Neural progenitor cell (in vitro differentiated cells): ENCODE results near the gene SLC15A1. TPM values are rescaled to one million over a fixed set of nuclear protein-coding genes. Genes with fewer than 3 reads are reported as not detected.

Source experiments
- DNase-seq: peaks from one replicate; pipeline ENCODE4 v3.0.0-alpha.2; 2016; ENCODE audit warnings: low spot score
- H2AFZ ChIP-seq: fragments of 200-600 bp; sonication (generic); replicated peaks from 2 replicates; pipeline ENCODE4 v1.6.1; 2016; ENCODE audit warnings: antibody characterized with exemption
- H3F3A ChIP-seq: fragments of 200-600 bp; sonication (generic); 2 replicates; pipeline ENCODE4 v1.6.1; 2016; ENCODE audit warnings: antibody characterized with exemption, low read depth
- H3K27ac ChIP-seq: fragments of 200-600 bp; sonication (generic); 2 replicates; pipeline ENCODE4 v1.5.1; 2016; ENCODE audit warnings: mild to moderate bottlenecking
- H3K27me3 ChIP-seq: fragments of 200-600 bp; sonication (generic); 2 replicates; pipeline ENCODE4 v1.6.1; 2016; ENCODE audit warnings: mild to moderate bottlenecking, moderate library complexity
- H3K36me3 ChIP-seq: fragments of 200-600 bp; sonication (generic); 2 replicates; pipeline ENCODE4 v1.5.1; 2016
- H3K4me1 ChIP-seq: fragments of 200-600 bp; sonication (generic); 2 replicates; pipeline ENCODE4 v1.6.1; 2016; ENCODE audit warnings: mixed run types
- H3K4me2 ChIP-seq: fragments of 200-600 bp; sonication (generic); 2 replicates; pipeline ENCODE4 v1.6.1; 2016
- H3K4me3 ChIP-seq: fragments of 200-600 bp; sonication (generic); 2 replicates; pipeline ENCODE4 v1.5.1; 2016
- H3K79me2 ChIP-seq: fragments of 200-600 bp; sonication (generic); 2 replicates; pipeline ENCODE4 v1.6.1; 2016; ENCODE audit warnings: low read depth
- H3K9ac ChIP-seq: fragments of 200-600 bp; sonication (generic); 2 replicates; pipeline ENCODE4 v1.6.1; 2016
- H3K9me3 ChIP-seq: fragments of 200-600 bp; sonication (generic); 2 replicates; pipeline ENCODE4 v1.5.1; 2016; ENCODE audit warnings: low read depth
- H4K20me1 ChIP-seq: fragments of 200-600 bp; sonication (generic); 2 replicates; pipeline ENCODE4 v1.6.1; 2016; ENCODE audit warnings: low read depth
- H3K27ac Mint-ChIP-seq: 3 replicates; pipeline ENCODE4 v1.8.0; 2021; ENCODE audit warnings: mixed read lengths
- H3K27me3 Mint-ChIP-seq: 2 replicates; pipeline ENCODE4 v1.8.0; 2022; ENCODE audit warnings: low read depth, mild to moderate bottlenecking, inconsistent platforms, moderate library complexity, mixed read lengths; ENCODE audit not compliant: insufficient read depth
- H3K36me3 Mint-ChIP-seq: 3 replicates; pipeline ENCODE4 v1.8.0; 2021; ENCODE audit warnings: mixed read lengths
- H3K4me1 Mint-ChIP-seq: 3 replicates; pipeline ENCODE4 v1.8.0; 2021; ENCODE audit warnings: mixed read lengths
- H3K4me3 Mint-ChIP-seq: 3 replicates; pipeline ENCODE4 v1.8.0; 2021; ENCODE audit warnings: mild to moderate bottlenecking, moderate library complexity, mixed read lengths
- H3K9me3 Mint-ChIP-seq: 3 replicates; pipeline ENCODE4 v1.8.0; 2020; ENCODE audit warnings: mixed read lengths
- EZH2 ChIP-seq: fragments of 200-600 bp; sonication (generic); IDR thresholded peaks from 2 replicates; pipeline ENCODE4 v1.6.1; 2017; ENCODE audit warnings: antibody characterized with exemption, mild to moderate bottlenecking, moderate library complexity
- EZH2phosphoT487 ChIP-seq: fragments of 200-600 bp; sonication (generic); IDR thresholded peaks from 2 replicates; pipeline ENCODE4 v1.6.1; 2017; ENCODE audit warnings: antibody characterized with exemption
- total RNA-seq: library from RNA; depleted of rRNA; stranded (reverse); fragments of >200 nt; gene quantifications from 2 replicates; pipeline ENCODE4 v1.2.3, GENCODE V29; 2015; ENCODE audit warnings: low replicate concordance
- TF ChIP-seq, protein P1 (sequence below): fragments of 200-600 bp; sonication (generic); IDR thresholded peaks from 2 replicates; pipeline ENCODE4 v1.5.1; 2017; ENCODE audit warnings: antibody characterized with exemption, mild to moderate bottlenecking

SLC15A1 gene
- total RNA-seq, 1 donor from 2014 or later: not detected

DNA sequence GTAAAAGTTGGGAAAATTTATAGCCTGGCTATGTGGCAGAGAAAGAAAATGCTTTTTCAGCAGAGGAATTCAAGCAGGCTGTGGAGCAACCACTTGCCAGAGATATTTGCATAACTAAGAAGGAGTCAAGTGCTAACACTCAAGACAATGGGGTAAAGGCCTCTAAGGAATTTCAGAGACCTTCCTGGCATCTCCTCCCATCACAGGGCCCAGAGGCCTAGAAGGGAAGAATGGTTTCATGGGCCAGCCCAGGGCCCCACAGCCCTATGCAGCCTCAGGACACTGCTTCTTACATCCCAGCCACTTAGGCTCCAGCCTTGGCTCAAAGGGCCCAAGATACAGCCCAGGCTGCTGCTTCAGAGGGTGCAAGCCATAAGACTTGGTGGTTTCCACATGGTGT is 14.3 kb downstream of the SLC15A1 start:
- no peak overlapping the region for H3K4me3 Mint-ChIP-seq
- no peaks in the 10 kb centered on the region for H3K36me3 ChIP-seq

DNA sequence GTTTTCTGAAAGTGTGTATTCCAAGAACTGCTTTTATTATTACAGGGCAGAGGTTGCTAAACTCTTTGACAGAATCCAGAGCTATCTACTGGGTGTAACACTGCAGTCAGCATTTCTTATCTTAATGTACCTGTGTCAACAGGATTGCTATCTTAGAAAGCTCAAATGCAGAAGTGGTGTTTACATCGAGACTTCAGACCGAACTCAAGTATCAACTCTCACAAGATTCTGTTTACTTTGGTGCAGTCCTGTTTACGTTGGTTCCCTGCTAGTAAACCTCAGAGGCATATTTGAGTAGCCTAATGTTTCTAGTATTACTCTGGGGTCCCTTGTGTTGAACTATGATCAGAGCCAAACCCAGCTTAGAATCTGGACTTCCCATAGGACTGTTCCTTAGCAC is 20.5 kb downstream of the SLC15A1 start:
- no peak for TF ChIP-seq EZH2
- no peak for TF ChIP-seq EZH2phosphoT487
- TF ChIP-seq, protein P1, sequence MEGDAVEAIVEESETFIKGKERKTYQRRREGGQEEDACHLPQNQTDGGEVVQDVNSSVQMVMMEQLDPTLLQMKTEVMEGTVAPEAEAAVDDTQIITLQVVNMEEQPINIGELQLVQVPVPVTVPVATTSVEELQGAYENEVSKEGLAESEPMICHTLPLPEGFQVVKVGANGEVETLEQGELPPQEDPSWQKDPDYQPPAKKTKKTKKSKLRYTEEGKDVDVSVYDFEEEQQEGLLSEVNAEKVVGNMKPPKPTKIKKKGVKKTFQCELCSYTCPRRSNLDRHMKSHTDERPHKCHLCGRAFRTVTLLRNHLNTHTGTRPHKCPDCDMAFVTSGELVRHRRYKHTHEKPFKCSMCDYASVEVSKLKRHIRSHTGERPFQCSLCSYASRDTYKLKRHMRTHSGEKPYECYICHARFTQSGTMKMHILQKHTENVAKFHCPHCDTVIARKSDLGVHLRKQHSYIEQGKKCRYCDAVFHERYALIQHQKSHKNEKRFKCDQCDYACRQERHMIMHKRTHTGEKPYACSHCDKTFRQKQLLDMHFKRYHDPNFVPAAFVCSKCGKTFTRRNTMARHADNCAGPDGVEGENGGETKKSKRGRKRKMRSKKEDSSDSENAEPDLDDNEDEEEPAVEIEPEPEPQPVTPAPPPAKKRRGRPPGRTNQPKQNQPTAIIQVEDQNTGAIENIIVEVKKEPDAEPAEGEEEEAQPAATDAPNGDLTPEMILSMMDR: no peak
- Histone ChIP-seq H3K36me3 (no peaks in the 10 kb centered on the region), H2AFZ (no peak overlapping the region), H3K9me3 (no peaks in the 10 kb centered on the region), H3K27ac (no peak overlapping the region), H3K9ac (no peak overlapping the region), H3F3A (no peaks in the 10 kb centered on the region), H3K4me1 (no peaks in the 10 kb centered on the region), H4K20me1 (no peaks in the 10 kb centered on the region), H3K4me3 (no peak overlapping the region), H3K27me3 (no peaks in the 10 kb centered on the region), H3K4me2 (no peak overlapping the region), H3K79me2 (no peaks in the 10 kb centered on the region)
- Mint-ChIP-seq H3K27me3 (peaks cover 10% of the 10 kb centered on the region), H3K27ac (no peak overlapping the region), H3K4me1 (no peaks in the 10 kb centered on the region), H3K36me3 (no peaks in the 10 kb centered on the region), H3K9me3 (peaks cover 10% of the 10 kb centered on the region), H3K4me3 (no peak overlapping the region)
- DNase-seq: no peak

More for the DNA sequence above, 14.3 kb downstream of the SLC15A1 start:
- peaks cover 2% of the 10 kb centered on the region for H3K27me3 Mint-ChIP-seq
- no peaks in the 10 kb centered on the region for H3K4me1 Mint-ChIP-seq
- Histone ChIP-seq H2AFZ (no peak overlapping the region), H3K4me2 (no peak overlapping the region), H3K9me3 (no peaks in the 10 kb centered on the region), H3K9ac (no peak overlapping the region), H4K20me1 (no peaks in the 10 kb centered on the region), H3K79me2 (no peaks in the 10 kb centered on the region), H3F3A (no peaks in the 10 kb centered on the region), H3K4me3 (no peak overlapping the region), H3K27me3 (no peaks in the 10 kb centered on the region), H3K4me1 (no peaks in the 10 kb centered on the region), H3K27ac (no peak overlapping the region)
- H3K36me3 Mint-ChIP-seq: no peaks in the 10 kb centered on the region
- no peak for TF ChIP-seq EZH2
- TF ChIP-seq EZH2phosphoT487: no peak
- TF ChIP-seq, protein P1: no peak
- no peak for DNase-seq
- H3K27ac Mint-ChIP-seq: no peak overlapping the region
- H3K9me3 Mint-ChIP-seq: peaks cover 27% of the 10 kb centered on the region

DNA sequence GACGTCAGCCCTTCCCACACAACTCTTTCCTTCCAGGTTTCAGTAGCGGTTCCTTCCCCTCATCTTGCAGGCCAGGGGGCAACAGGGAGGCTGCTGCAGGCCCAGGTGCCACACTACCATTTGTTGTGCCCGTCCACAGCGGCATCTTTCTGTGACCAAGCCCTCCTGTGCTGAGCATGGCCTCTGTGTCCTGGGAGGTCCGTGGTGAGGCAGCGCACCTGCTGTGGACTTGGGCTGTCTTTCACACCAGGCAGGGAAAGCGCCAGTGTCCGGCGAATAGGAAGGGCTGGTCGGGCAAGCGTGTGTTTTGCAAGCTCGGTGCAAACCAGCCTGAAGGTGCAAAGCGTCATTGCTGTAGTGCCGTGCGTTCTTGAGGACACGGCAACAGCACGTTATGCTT is 21.4 kb downstream of the SLC15A1 start:
- Histone ChIP-seq H2AFZ (no peak overlapping the region), H3K27me3 (no peaks in the 10 kb centered on the region), H3K4me3 (no peak overlapping the region), H3K9me3 (no peaks in the 10 kb centered on the region), H3K4me2 (no peak overlapping the region), H4K20me1 (no peaks in the 10 kb centered on the region), H3K79me2 (no peaks in the 10 kb centered on the region), H3K36me3 (no peaks in the 10 kb centered on the region), H3K9ac (no peak overlapping the region), H3K27ac (no peak overlapping the region), H3F3A (no peaks in the 10 kb centered on the region), H3K4me1 (no peaks in the 10 kb centered on the region)
- Mint-ChIP-seq H3K36me3 (no peaks in the 10 kb centered on the region), H3K27me3 (peaks cover 10% of the 10 kb centered on the region), H3K9me3 (peaks cover 10% of the 10 kb centered on the region), H3K4me3 (no peak overlapping the region), H3K27ac (peak overlapping the region; percentile 72), H3K4me1 (no peaks in the 10 kb centered on the region)
- TF ChIP-seq, protein P1: no peak
- no peak for TF ChIP-seq EZH2
- no peak for TF ChIP-seq EZH2phosphoT487
- no peak for DNase-seq
